A375 (cell line): ENCODE measurements around the gene FAHD1. TPM values are rescaled to one million over a fixed set of nuclear protein-coding genes. Genes with fewer than 3 reads are reported as not detected.

Experiments used
- total RNA-seq: library from RNA; depleted of rRNA; stranded (reverse); fragments of >200 nt; shearing (Covaris generic); gene quantifications from 2 replicates; pipeline ENCODE4 v1.2.3, GENCODE V29; 2014; rRNA removed

The FAHD1 gene
- total RNA-seq = 30.1 and 30.2 TPM in 2 replicates

DNA sequence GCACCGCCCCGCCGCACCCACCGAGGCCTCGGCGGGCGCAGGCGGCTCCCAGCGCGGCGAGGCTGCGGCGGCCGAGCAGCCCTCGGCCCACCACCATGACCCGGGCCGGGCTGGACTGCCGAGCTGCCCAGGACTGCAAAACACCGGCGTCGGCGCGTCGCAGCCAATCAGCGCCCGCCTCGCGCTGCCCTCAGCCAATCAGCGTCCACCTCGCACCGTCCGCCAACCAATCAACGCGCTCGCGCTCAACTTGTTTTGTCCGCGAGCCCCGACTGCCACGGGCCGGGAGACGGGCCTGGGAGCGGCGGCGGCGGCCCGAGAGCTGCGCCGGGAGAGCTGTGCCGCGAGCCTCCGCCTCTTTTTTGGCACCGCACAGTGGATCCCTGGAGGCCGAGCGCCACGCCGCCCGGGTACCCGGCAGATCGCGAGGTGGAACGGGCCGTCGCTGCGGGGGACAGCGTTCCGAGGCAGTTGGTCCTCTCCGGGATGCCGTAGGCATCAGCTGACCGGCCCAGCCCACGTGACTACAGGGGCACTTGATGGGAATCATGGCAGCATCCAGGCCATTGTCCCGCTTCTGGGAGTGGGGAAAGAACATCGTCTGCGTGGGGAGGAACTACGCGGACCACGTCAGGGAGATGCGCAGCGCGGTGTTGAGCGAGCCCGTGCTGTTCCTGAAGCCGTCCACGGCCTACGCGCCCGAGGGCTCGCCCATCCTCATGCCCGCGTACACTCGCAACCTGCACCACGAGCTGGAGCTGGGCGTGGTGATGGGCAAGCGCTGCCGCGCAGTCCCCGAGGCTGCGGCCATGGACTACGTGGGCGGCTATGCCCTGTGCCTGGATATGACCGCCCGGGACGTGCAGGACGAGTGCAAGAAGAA, at the start of gene FAHD1, which contains the start of gene HAGH:
Gene FAHD1, plus strand, starts transcription at position 516 of the 883 bp plus-strand sequence. Its CDS starts 33 bp downstream, at position 549.
Gene HAGH, minus strand, starts transcription at position 135 of the 883 bp plus-strand sequence. Its CDS starts 38 bp downstream, at position 97.

DNA sequence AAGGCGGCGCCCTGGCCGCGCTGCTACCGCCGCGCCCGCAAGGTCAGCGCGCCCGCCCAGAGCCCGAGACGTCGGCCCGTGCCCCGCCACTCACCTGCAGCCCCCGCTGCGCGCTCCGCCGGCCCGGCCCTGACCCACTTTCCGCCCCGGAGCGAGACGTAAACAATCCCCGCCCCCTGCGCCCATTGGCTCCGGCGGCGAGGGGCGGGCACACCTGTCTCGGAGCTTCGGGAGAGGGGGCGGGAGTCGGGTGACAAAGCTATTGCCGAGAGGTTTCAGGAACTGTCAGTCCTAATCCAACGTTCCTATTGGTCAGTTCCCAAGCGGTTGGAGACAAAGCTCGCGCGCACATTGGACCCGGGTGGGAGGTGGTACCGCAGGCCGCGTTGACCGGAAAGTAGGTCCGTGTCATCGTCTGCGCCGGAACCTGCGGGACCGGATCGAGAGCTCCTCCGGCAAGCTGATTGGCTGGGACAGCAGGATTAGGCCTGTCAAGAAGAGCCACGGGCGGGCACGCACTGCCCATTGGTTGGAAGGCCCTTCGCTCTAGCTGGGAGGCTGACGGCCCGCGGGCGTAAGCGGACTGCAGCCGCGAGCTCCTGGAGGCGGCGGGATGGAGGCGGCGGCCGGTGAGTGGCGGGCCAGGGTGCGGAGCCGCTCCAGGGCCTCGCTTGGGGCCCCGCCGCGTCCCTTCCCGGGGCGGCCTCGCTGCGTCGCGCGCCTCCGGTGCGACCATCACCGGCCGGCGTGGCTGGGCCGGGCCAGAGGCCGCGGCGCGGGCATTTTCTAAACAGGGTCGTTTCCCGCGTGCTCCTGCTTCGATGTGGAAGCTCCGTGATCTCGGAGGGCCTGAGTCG, 44.4 kb upstream of the FAHD1 start, which contains the start of the genes NUBP2 and SPSB3:
Gene NUBP2, plus strand, starts transcription at position 553 of the 857 bp plus-strand sequence. Its CDS starts 61 bp downstream, at position 614.
Gene SPSB3, minus strand, starts transcription at position 164 of the 857 bp plus-strand sequence. CDS start 1,088 bp downstream, outside the sequence.

DNA sequence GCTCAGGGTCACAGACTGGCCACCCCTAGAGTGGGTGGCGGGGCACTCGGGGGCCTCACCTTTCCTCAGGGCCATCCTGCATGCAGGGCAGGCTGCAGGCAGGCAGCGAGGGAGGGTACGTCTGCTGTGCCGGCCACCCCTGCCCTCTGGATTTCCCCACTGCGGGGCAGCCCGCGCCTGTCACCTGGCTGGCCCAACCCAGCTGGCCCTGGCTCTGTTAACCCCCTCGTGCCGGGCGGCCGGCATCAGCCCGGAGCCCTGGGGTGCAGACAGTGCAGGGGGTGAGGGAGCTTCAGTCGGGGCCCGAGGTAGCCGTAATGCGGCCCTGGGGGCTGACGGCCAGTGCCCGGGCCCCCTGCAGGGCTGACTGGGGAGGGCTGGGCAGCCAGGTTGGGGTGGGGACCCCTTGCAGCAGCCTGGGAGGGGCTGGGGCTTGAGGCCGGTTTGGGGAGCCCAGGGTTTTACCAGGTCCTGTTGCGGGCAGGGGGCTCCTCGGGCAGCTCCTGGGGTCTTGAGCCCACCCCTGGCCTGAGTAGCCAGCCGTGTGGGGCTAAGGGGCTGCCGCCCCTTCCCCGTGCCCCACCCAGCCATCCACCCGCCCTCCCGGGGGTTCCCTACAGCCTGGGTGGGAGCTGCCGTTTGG, 33.3 kb upstream of the FAHD1 start, which contains the start of gene IGFALS:
Gene IGFALS, minus strand, starts transcription at position 128 of the 643 bp plus-strand sequence. Its CDS starts 53 bp downstream, at position 75.

DNA sequence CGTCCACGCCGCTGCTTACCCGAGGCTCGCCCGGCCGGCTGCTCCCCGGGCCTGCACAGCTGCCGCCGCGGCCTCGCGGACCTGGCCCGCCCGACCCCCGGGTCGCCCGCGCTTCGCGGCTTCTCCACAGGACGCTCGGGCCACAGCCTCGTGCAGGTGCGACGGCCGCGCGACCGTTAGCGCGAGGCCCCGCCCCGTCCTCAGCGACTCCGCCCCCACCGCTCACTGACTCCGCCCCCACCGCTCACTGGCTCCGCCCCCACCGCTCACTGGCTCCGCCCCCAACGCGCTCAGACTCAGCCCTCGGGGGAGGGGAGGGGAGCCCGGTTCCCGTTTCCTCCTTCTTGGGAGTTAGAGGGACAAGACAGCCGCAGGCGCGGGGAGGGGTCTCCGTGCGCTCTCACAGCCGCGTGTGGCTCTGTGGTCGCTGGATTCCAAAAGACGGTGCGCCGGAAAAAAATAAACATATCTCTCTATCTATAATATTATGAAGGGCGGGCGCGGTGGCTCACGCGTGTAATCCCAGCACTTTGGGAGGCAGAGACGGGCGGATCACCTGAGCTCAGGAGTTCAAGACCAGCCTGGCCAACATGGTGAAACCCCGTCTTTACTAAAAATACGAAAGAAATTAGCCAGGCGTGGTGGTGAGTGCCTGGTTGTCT, 45.1 kb downstream of the FAHD1 start, which contains the start of gene MEIOB:
Gene MEIOB, minus strand, starts transcription at position 191 of the 662 bp plus-strand sequence. CDS start 3,989 bp downstream, outside the sequence.

Other genes starting within 250 kb of the FAHD1 start
- gene IFT140, start 215.1 kb upstream of the FAHD1 start, total RNA-seq = 19.3 and 21.7 TPM in 2 replicates
- 9.0 and 9.2 TPM in 2 replicates for gene CRAMP1, start 214.8 kb upstream of the FAHD1 start, total RNA-seq
- 71.8 and 72.4 TPM in 2 replicates for gene JPT2, start 148.9 kb upstream of the FAHD1 start, total RNA-seq
- gene MAPK8IP3, start 121.0 kb upstream of the FAHD1 start, total RNA-seq = 74.2 and 79.0 TPM in 2 replicates
- 89.3 and 122 TPM in 2 replicates for gene NME3, start 55.7 kb upstream of the FAHD1 start, total RNA-seq
- 21.4 and 22.7 TPM in 2 replicates for gene EME2, start 54.4 kb upstream of the FAHD1 start, total RNA-seq
- 187 and 223 TPM in 2 replicates for gene MRPS34, start 54.1 kb upstream of the FAHD1 start, total RNA-seq
- 51.4 and 57.6 TPM in 2 replicates for gene SPSB3, start 44.6 kb upstream of the FAHD1 start, total RNA-seq
- 132 and 137 TPM in 2 replicates for gene NUBP2, start 44.2 kb upstream of the FAHD1 start, total RNA-seq
- gene IGFALS, start 33.5 kb upstream of the FAHD1 start, total RNA-seq = 0.29 TPM in 1 of 2 replicates, not detected in the other
- 113 and 133 TPM in 2 replicates for gene HAGH, start 381 bp upstream of the FAHD1 start, total RNA-seq
- not detected in 2 replicates for gene MEIOB, start 45.0 kb downstream of the FAHD1 start, total RNA-seq
- gene HS3ST6, start 91.2 kb downstream of the FAHD1 start, total RNA-seq = not detected in 2 replicates
- 8.5 and 10.2 TPM in 2 replicates for gene MSRB1, start 116.0 kb downstream of the FAHD1 start, total RNA-seq
- gene RPL3L, start 127.5 kb downstream of the FAHD1 start, total RNA-seq = not detected in 2 replicates
- 551 and 557 TPM in 2 replicates for gene NDUFB10, start 132.3 kb downstream of the FAHD1 start, total RNA-seq
- 4,459 and 5,166 TPM in 2 replicates for gene RPS2, start 137.6 kb downstream of the FAHD1 start, total RNA-seq
- gene RNF151, start 139.7 kb downstream of the FAHD1 start, total RNA-seq = not detected in 2 replicates
- gene TBL3, start 144.8 kb downstream of the FAHD1 start, total RNA-seq = 72.8 and 74.0 TPM in 2 replicates
- gene NOXO1, start 154.3 kb downstream of the FAHD1 start, total RNA-seq = 0.23 TPM in 1 of 2 replicates, not detected in the other
- 46.0 and 50.1 TPM in 2 replicates for gene GFER, start 157.0 kb downstream of the FAHD1 start, total RNA-seq
- 1.6 and 2.0 TPM in 2 replicates for gene SYNGR3, start 162.8 kb downstream of the FAHD1 start, total RNA-seq
- 59.6 and 76.5 TPM in 2 replicates for gene ZNF598, start 182.6 kb downstream of the FAHD1 start, total RNA-seq
- gene NPW, start 192.6 kb downstream of the FAHD1 start, total RNA-seq = 1.0 and 1.5 TPM in 2 replicates
- 113 and 117 TPM in 2 replicates for gene NHERF2, start 199.7 kb downstream of the FAHD1 start, total RNA-seq
- gene NTHL1, start 220.6 kb downstream of the FAHD1 start, total RNA-seq = 58.6 and 71.2 TPM in 2 replicates
- gene TSC2, start 220.8 kb downstream of the FAHD1 start, total RNA-seq = 75.3 and 90.4 TPM in 2 replicates